ENCODE data around the gene PADI3. TPM values are rescaled to one million over a fixed set of nuclear protein-coding genes. Genes with fewer than 3 reads are reported as not detected.

Gene PADI3
- polyA plus RNA-seq, 3 donors = 0.07 to 0.12 (median 0.09) TPM

Other genes with a start within 250 kb of the PADI3 start
- 10 to 100 TPM; 32.3 to 46.7 (median 33.1) TPM for gene ATP13A2, start 237.2 kb upstream of the PADI3 start, polyA plus RNA-seq (ENCODE audit: insufficient read length in 3 of 3)
- gene SDHB, start 195.1 kb upstream of the PADI3 start, polyA plus RNA-seq (ENCODE audit: insufficient read length in 3 of 3) = 100 to 1,000 TPM; 137 to 167 (median 156) TPM
- 1 to 10 TPM; 2.3 to 2.6 (median 2.6) TPM for gene PADI2, start 129.6 kb upstream of the PADI3 start, polyA plus RNA-seq (ENCODE audit: insufficient read length in 3 of 3)
- gene PADI1, start 44.0 kb upstream of the PADI3 start, polyA plus RNA-seq (ENCODE audit: insufficient read length in 3 of 3) = under 1 TPM; 0.06 to 0.22 (median 0.08) TPM
- gene PADI4, start 59.1 kb downstream of the PADI3 start, polyA plus RNA-seq (ENCODE audit: insufficient read length in 3 of 3) = 1 to 10 TPM in 1 of 3 donors, under 1 TPM in 2; 0.88 to 1.4 (median 0.99) TPM
- not detected for gene PADI6, start 123.1 kb downstream of the PADI3 start, polyA plus RNA-seq (ENCODE audit: insufficient read length in 3 of 3)
- 100 to 1,000 TPM in 2 of 3 donors, 10 to 100 TPM in 1; 86.0 to 103 (median 103) TPM for gene RCC2, start 190.6 kb downstream of the PADI3 start, polyA plus RNA-seq (ENCODE audit: insufficient read length in 3 of 3)